Measurements from ENCODE around the gene PDSS2. TPM values are rescaled to one million over a fixed set of nuclear protein-coding genes. Genes with fewer than 3 reads are reported as not detected.
"Not testable (repeated sequence)": the region's sequence is repeated elsewhere in the genome, so short reads cannot be mapped to it uniquely, and the experiment has no call there.

Gene PDSS2
- total RNA-seq, 1 donor from 2014 or later = 10.1 TPM

DNA sequence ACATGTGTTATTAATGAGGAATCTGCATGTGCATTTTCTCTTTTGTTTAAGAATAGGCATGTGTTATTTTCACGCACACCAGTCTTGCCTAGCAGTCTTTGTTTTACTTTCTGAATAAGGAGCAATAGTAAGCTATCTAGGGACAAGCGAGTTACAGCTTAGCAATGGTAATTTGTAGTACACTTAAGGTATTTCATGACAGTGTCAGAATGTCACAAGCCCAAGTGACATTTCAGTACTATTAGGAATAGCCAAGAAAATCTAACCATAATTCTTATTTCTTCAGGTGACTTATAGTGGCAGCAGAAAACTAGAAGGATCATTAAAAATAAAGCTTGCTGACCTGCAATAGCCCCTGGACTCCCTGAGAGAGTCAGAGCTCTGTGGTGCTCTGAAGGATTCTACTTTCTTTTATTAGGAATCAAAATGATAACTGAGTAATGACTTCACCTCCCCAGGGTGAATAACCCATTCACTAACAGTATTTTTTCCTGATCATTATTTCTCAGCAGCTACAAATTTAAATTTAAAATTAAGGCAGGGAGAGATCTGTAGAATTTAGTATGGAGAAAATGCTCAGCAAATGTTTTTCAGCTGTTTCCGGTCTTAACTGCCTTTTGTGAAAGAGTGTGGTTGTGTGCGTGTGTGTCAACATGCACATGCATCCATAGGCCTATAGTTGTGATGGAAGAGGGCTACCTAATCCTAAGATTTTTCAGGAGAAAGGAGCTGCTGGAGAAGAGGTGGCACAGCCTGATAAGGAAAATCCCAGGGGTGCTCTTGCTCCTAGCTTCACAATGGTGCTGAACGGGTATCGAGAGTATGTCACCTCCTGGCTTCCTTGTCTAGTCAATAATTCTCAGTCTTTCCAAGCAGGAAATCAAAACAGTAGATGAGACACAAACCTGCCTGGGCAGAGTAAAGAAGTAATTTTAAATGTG, 254.0 kb downstream of the PDSS2 start:
- no peak for TF ChIP-seq CTCF (IDR thresholded peaks at IDR 0.05)
- Mint-ChIP-seq H3K9me3 (ENCODE audit: low read depth) (peaks cover 6% of the 10 kb centered on the region), H3K4me3 (ENCODE audit: unreplicated experiment) (no peak overlapping the region), H3K27ac (ENCODE audit: unreplicated experiment) (no peak overlapping the region), H3K27me3 (ENCODE audit: low read depth) (no peaks in the 10 kb centered on the region), H3K4me1 (ENCODE audit: low read depth) (no peaks in the 10 kb centered on the region), H3K36me3 (ENCODE audit: low read depth) (peaks cover 6% of the 10 kb centered on the region)
- no peak for DNase-seq (ENCODE audit: low spot score)

- DNase-seq (ENCODE audit: low spot score) = no peak
- no peak overlapping the region for H3K27ac Mint-ChIP-seq (ENCODE audit: unreplicated experiment)
- TF ChIP-seq CTCF (IDR thresholded peaks at IDR 0.05) = no peak
- no peaks in the 10 kb centered on the region for H3K4me1 Mint-ChIP-seq (ENCODE audit: low read depth)
- H3K27me3 Mint-ChIP-seq (ENCODE audit: low read depth) = no peaks in the 10 kb centered on the region
- H3K36me3 Mint-ChIP-seq (ENCODE audit: low read depth) = peaks cover 6% of the 10 kb centered on the region
- H3K9me3 Mint-ChIP-seq (ENCODE audit: low read depth) = peaks cover 6% of the 10 kb centered on the region
- no peak overlapping the region for H3K4me3 Mint-ChIP-seq (ENCODE audit: unreplicated experiment)
Observed at GRCh38 chr6:107202876-107203468, 256.4 kb downstream of the PDSS2 start.

DNA sequence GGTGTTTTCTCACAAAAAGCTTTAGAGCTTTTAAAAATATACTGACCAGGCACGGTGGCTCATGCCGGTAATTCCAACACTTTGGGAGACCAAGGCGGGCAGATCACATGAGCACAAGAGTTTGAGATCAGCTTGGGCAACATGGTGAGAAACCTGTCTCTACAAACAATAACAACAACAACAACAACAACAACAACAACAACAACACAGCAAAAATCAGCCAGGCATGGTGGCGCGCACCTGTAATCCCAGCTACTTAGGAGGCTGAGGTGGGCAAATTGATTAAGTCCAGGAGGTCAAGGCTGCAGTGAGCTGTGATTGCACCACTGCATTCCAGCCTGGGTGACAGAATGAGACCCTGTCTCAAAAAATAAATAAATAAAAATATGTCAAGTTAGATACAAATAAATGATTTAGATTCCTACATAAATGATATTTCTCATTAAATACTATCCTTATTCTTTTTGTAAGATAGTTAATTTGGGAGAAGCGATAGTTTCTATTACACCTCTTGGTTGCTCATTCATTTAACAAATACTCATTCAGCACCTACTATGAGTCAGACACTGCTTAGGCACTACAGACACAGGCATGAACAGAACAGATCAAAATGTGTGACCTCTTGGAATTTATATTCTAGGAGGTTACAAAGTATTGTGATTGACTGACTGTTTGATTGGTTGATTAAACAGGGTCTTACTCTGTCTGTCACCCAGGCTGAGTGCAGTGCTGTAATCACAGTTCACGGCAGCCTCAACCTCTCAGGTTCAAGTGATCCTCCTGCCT, 260.5 kb downstream of the PDSS2 start:
- Mint-ChIP-seq H3K27ac (ENCODE audit: unreplicated experiment) (no peak overlapping the region), H3K36me3 (ENCODE audit: low read depth) (no peaks in the 10 kb centered on the region), H3K9me3 (ENCODE audit: low read depth) (no peaks in the 10 kb centered on the region), H3K27me3 (ENCODE audit: low read depth) (no peaks in the 10 kb centered on the region), H3K4me1 (ENCODE audit: low read depth) (no peaks in the 10 kb centered on the region), H3K4me3 (ENCODE audit: unreplicated experiment) (no peak overlapping the region)
- DNase-seq (ENCODE audit: low spot score) = no peak
- TF ChIP-seq CTCF (IDR thresholded peaks at IDR 0.05) = no peak

DNA sequence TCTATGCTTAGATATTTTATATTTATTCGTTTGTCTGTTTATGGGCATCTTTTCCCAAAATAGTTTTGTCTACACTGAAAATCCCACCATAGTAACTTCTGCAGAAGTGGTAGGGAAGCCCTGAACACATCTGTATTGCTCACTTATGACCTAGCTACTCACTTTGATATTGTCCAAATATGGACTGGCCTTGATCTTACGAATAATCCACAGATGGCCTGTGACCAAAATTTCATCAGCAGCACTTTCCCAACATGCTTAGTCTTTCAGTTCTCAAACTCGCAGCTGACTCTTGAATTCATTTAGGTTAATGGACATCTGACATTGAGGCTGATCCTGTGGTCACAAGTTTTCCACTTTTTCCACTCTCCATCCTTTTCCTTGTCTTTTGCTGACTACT, 263.2 kb downstream of the PDSS2 start:
- TF ChIP-seq CTCF (IDR thresholded peaks at IDR 0.05) = no peak
- DNase-seq (ENCODE audit: low spot score) = no peak
- H3K27ac Mint-ChIP-seq (ENCODE audit: unreplicated experiment) = no peak overlapping the region
- H3K9me3 Mint-ChIP-seq (ENCODE audit: low read depth) = no peaks in the 10 kb centered on the region
- H3K4me3 Mint-ChIP-seq (ENCODE audit: unreplicated experiment) = no peak overlapping the region
- no peaks in the 10 kb centered on the region for H3K27me3 Mint-ChIP-seq (ENCODE audit: low read depth)
- no peaks in the 10 kb centered on the region for H3K4me1 Mint-ChIP-seq (ENCODE audit: low read depth)
- peaks cover 1% of the 10 kb centered on the region for H3K36me3 Mint-ChIP-seq (ENCODE audit: low read depth)

DNA sequence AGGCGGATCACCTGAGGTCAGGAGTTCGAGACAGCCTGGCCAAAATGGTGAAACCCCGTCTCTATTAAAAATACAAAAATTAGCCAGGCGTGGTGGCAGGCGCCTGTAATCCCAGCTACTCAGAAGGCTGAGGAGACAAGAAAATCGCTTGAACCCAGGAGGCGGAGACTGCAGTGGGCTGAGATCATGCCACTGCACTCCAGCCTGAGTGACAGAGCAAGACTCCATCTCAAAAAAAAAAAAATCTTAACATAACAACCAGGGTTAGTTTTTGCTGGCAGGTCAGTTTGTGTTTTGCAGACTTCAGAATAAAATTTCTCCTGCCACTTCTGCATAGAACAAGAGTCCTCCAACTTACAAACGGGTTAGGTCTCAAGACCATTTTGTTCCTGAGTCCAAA, 264.6 kb downstream of the PDSS2 start:
- H3K27ac Mint-ChIP-seq (ENCODE audit: unreplicated experiment); H3K4me3 Mint-ChIP-seq (ENCODE audit: unreplicated experiment); DNase-seq (ENCODE audit: low spot score); H3K9me3 Mint-ChIP-seq (ENCODE audit: low read depth); H3K4me1 Mint-ChIP-seq (ENCODE audit: low read depth); H3K27me3 Mint-ChIP-seq (ENCODE audit: low read depth); H3K36me3 Mint-ChIP-seq (ENCODE audit: low read depth): not testable (repeated sequence)

Data from chondrocyte (in vitro differentiated cells).